Dedifferentiated amniotic fluid mesenchymal stem cell (primary cell): ENCODE data around the gene PTPDC1.
A peak's percentile ranks its signal among the peaks of the same experiment; 100 is the strongest.

ENCODE experiments used
- DNase-seq: peaks from one replicate; pipeline ENCODE4 v3.0.0-alpha.2; 2016; ENCODE audit errors: extremely low spot score

The PTPDC1 gene

GRCh38 chr9:94084314-94084713 is at the start of gene PTPDC1:
TSS of gene PTPDC1 (plus strand) at chr9:94084464. CDS start at chr9:94084531, 67 bp downstream.
- DNase-seq, result peak; percentile 96

- DNase-seq, result no peak
Measured at GRCh38 chr9:94034511-94034910, 49.8 kb upstream of the PTPDC1 start.

- DNase-seq, result no peak
Measured at GRCh38 chr9:94039786-94040185, 44.5 kb upstream of the PTPDC1 start.

GRCh38 chr9:94042516-94043360 is 41.5 kb upstream of the PTPDC1 start:
- no peak for DNase-seq

- no peak for DNase-seq
Measured at GRCh38 chr9:94054716-94055115, 29.5 kb upstream of the PTPDC1 start.

- DNase-seq, result peak; percentile 22
Measured at GRCh38 chr9:94056442-94056974, 27.8 kb upstream of the PTPDC1 start.

GRCh38 chr9:94057918-94058317 is 26.3 kb upstream of the PTPDC1 start:
- no peak for DNase-seq

GRCh38 chr9:94061864-94062263 is 22.4 kb upstream of the PTPDC1 start:
- no peak for DNase-seq

GRCh38 chr9:94065535-94065961 is 18.7 kb upstream of the PTPDC1 start:
- peak; percentile 84 for DNase-seq

GRCh38 chr9:94068257-94068656 is 16.0 kb upstream of the PTPDC1 start:
- no peak for DNase-seq

- DNase-seq, result no peak
Measured at GRCh38 chr9:94076557-94076956, 7.7 kb upstream of the PTPDC1 start.

GRCh38 chr9:94078086-94078485 is 6.2 kb upstream of the PTPDC1 start:
- no peak for DNase-seq

GRCh38 chr9:94079236-94079635 is 5.0 kb upstream of the PTPDC1 start:
- DNase-seq, result no peak

- no peak for DNase-seq
Measured at GRCh38 chr9:94080249-94080648, 4.0 kb upstream of the PTPDC1 start.

GRCh38 chr9:94081435-94081834 is 2.8 kb upstream of the PTPDC1 start:
- no peak for DNase-seq

GRCh38 chr9:94081864-94082463 is 2.3 kb upstream of the PTPDC1 start:
- no peak for DNase-seq

- no peak for DNase-seq
Measured at GRCh38 chr9:94082553-94082952, 1.7 kb upstream of the PTPDC1 start.

- DNase-seq, result no peak
Measured at GRCh38 chr9:94082956-94083355, 1.3 kb upstream of the PTPDC1 start.

- no peak for DNase-seq
Measured at GRCh38 chr9:94083384-94083783, 880 bp upstream of the PTPDC1 start.

- DNase-seq, result no peak
Measured at GRCh38 chr9:94085062-94085639, 887 bp downstream of the PTPDC1 start.

GRCh38 chr9:94086486-94087345 is 2.5 kb downstream of the PTPDC1 start:
- DNase-seq, result no peak
